ENCODE measurements around the gene HNRNPUL1.
"Not testable (repeated sequence)": the region's sequence is repeated elsewhere in the genome, so short reads cannot be mapped to it uniquely, and the experiment has no call there.

The HNRNPUL1 gene

GRCh38 chr19:41263850-41264580 is at the start of gene HNRNPUL1:
Gene HNRNPUL1 (plus strand): TSS chr19:41264372. CDS start chr19:41264504, 132 bp downstream.
- in situ Hi-C loops (cut with HindIII; ENCODE audit: low sequenced_read_pairs) = no loop called here

GRCh38 chr19:41217741-41218140 is 46.4 kb upstream of the HNRNPUL1 start:
- in situ Hi-C loops (cut with HindIII; ENCODE audit: low sequenced_read_pairs) = no loop called here

GRCh38 chr19:41218249-41218614 is 45.9 kb upstream of the HNRNPUL1 start:
- in situ Hi-C loops (cut with HindIII; ENCODE audit: low sequenced_read_pairs) = no loop called here

GRCh38 chr19:41218615-41219507 is 45.3 kb upstream of the HNRNPUL1 start, which contains the start of gene AXL:
Gene AXL (plus strand): TSS chr19:41219223. CDS start chr19:41219393, 170 bp downstream.
- in situ Hi-C loops (cut with HindIII; ENCODE audit: low sequenced_read_pairs) = no loop called here

GRCh38 chr19:41219924-41220567 is 44.1 kb upstream of the HNRNPUL1 start:
- in situ Hi-C loops (cut with HindIII; ENCODE audit: low sequenced_read_pairs) = no loop called here

GRCh38 chr19:41220811-41221210 is 43.4 kb upstream of the HNRNPUL1 start:
- in situ Hi-C loops (cut with HindIII; ENCODE audit: low sequenced_read_pairs) = no loop called here

- in situ Hi-C loops (cut with HindIII; ENCODE audit: low sequenced_read_pairs) = no loop called here
These were observed 42.5 kb upstream of the HNRNPUL1 start for GRCh38 chr19:41221514-41222205.

- in situ Hi-C loops (cut with HindIII; ENCODE audit: low sequenced_read_pairs) = no loop called here
These were observed 41.9 kb upstream of the HNRNPUL1 start for GRCh38 chr19:41222240-41222639.

GRCh38 chr19:41223431-41224234 is 40.5 kb upstream of the HNRNPUL1 start:
- in situ Hi-C loops (cut with HindIII; ENCODE audit: low sequenced_read_pairs) = no loop called here

- in situ Hi-C loops (cut with HindIII; ENCODE audit: low sequenced_read_pairs) = no loop called here
These were observed 39.5 kb upstream of the HNRNPUL1 start for GRCh38 chr19:41224632-41225031.

GRCh38 chr19:41225238-41226052 is 38.7 kb upstream of the HNRNPUL1 start:
- in situ Hi-C loops (cut with HindIII; ENCODE audit: low sequenced_read_pairs) = no loop called here

- in situ Hi-C loops (cut with HindIII; ENCODE audit: low sequenced_read_pairs) = no loop called here
These were observed 37.9 kb upstream of the HNRNPUL1 start for GRCh38 chr19:41226053-41226873.

GRCh38 chr19:41226874-41227390 is 37.2 kb upstream of the HNRNPUL1 start:
- in situ Hi-C loops (cut with HindIII; ENCODE audit: low sequenced_read_pairs) = no loop called here

- in situ Hi-C loops (cut with HindIII; ENCODE audit: low sequenced_read_pairs) = no loop called here
These were observed 35.7 kb upstream of the HNRNPUL1 start for GRCh38 chr19:41228486-41228885.

GRCh38 chr19:41229338-41229737 is 34.8 kb upstream of the HNRNPUL1 start:
- in situ Hi-C loops (cut with HindIII; ENCODE audit: low sequenced_read_pairs) = not testable (repeated sequence)

GRCh38 chr19:41230067-41230857 is 33.9 kb upstream of the HNRNPUL1 start:
- in situ Hi-C loops (cut with HindIII; ENCODE audit: low sequenced_read_pairs) = no loop called here

- in situ Hi-C loops (cut with HindIII; ENCODE audit: low sequenced_read_pairs) = no loop called here
These were observed 31.5 kb upstream of the HNRNPUL1 start for GRCh38 chr19:41232686-41233085.

Measured in DLD1 (cell line).